Esophagus (tissue), 2 donors: Measurements from ENCODE around the gene PTCD1. TPM values are rescaled to one million over a fixed set of nuclear protein-coding genes. Genes with fewer than 3 reads are reported as not detected.

Experiments used
- H3K27ac ChIP-seq, 2 donors: one replicate each; pipeline ENCODE4 v1.5.1; 2013; ENCODE audit warnings: low read depth in 2 of 2, mild to moderate bottlenecking in 2 of 2, inconsistent platforms in 1 of 2, low read length in 1 of 2, moderate library complexity in 1 of 2
- H3K27me3 ChIP-seq, 2 donors: one replicate each; pipeline ENCODE4 v1.6.1; 2013; ENCODE audit warnings: low read length in 2 of 2, control low read depth in 1 of 2, mild to moderate bottlenecking in 1 of 2; ENCODE audit not compliant: insufficient read depth in 2 of 2, control insufficient read depth in 1 of 2
- H3K36me3 ChIP-seq, 2 donors: one replicate each; pipeline ENCODE4 v1.6.1; 2013; ENCODE audit warnings: low read length in 1 of 2; ENCODE audit not compliant: control insufficient read depth in 2 of 2, insufficient read depth in 2 of 2
- H3K4me1 ChIP-seq, 2 donors: one replicate each; pipeline ENCODE4 v1.6.1; 2013; ENCODE audit warnings: low read length in 1 of 2; ENCODE audit not compliant: control insufficient read depth in 2 of 2, insufficient read depth in 2 of 2
- H3K4me3 ChIP-seq, 2 donors: one replicate each; pipeline ENCODE4 v1.5.1; 2013; ENCODE audit warnings: low read length in 2 of 2, mild to moderate bottlenecking in 2 of 2, low read depth in 1 of 2, moderate library complexity in 1 of 2
- H3K9me3 ChIP-seq, 2 donors: one replicate each; pipeline ENCODE4 v1.6.1; 2013; ENCODE audit warnings: mild to moderate bottlenecking in 2 of 2, low read depth in 1 of 2, low read length in 1 of 2, moderate library complexity in 1 of 2; ENCODE audit not compliant: control insufficient read depth in 2 of 2, insufficient read depth in 1 of 2
- WGBS, 2 donors: extraction: QIAGEN DNeasy Blood & Tissue Kit; methylation state at CpG; one replicate each; pipeline ENCODE4 v1.1.7; 2013; 5-methylcytosine and 5-hydroxymethylcytosine counted together
- polyA plus RNA-seq, 2 donors: library from polyadenylated mRNA; stranded (reverse); fragments of 200-250 nt; gene quantifications; one replicate each; pipeline ENCODE4 v1.2.3, GENCODE V29; 2013
- donor health status: healthy with polysubstance abuse.
- donor health status: Bipolar disorder and iron deficiency.

Gene PTCD1
- polyA plus RNA-seq = 1 to 10 TPM; 3.2 to 3.6 TPM

GRCh38 chr7:99438573-99439480, at the start of gene PTCD1, which contains the start of gene CPSF4:
Gene PTCD1 (minus strand): TSS chr7:99438798. CDS start chr7:99435242, 3,556 bp downstream.
Gene CPSF4 (plus strand): TSS chr7:99438943. CDS start chr7:99439083, 140 bp downstream.
- WGBS, 2 donors = 1% methylated on average over 82 to 89 of the region's 89 CpGs
- H3K9me3 ChIP-seq = no peaks in the 10 kb centered on the region
- peak within 1 kb of the TSS; percentile 85 to 86 for H3K27ac ChIP-seq
- H3K4me1 ChIP-seq = peaks cover 5 to 18% of the 10 kb centered on the region in 2 donors
- no peaks in the 10 kb centered on the region for H3K27me3 ChIP-seq
- H3K4me3 ChIP-seq = peak within 1 kb of the TSS; percentile 90 to 98
- H3K36me3 ChIP-seq = peaks cover 3 to 5% of the 10 kb centered on the region in 2 donors

- H3K36me3 ChIP-seq = peaks cover 2 to 3% of the 10 kb centered on the region in 2 donors
- H3K4me1 ChIP-seq = no peaks in the 10 kb centered on the region
- no peak overlapping the region for H3K27ac ChIP-seq
- no peaks in the 10 kb centered on the region for H3K27me3 ChIP-seq
- no peak overlapping the region for H3K4me3 ChIP-seq
- WGBS, 2 donors = 54 to 75% methylated on average over 5 of the region's 5 CpGs
- H3K9me3 ChIP-seq = no peaks in the 10 kb centered on the region
These were observed 46.5 kb upstream of the PTCD1 start for GRCh38 chr7:99485094-99485493.

- WGBS, 2 donors = 69 to 78% methylated on average over 15 of the region's 15 CpGs
- H3K4me1 ChIP-seq = no peaks in the 10 kb centered on the region
- no peaks in the 10 kb centered on the region for H3K27me3 ChIP-seq
- no peak overlapping the region for H3K4me3 ChIP-seq
- no peaks in the 10 kb centered on the region for H3K9me3 ChIP-seq
- H3K27ac ChIP-seq = no peak overlapping the region
- H3K36me3 ChIP-seq = peaks cover 0 to 10% of the 10 kb centered on the region in 2 donors
These were observed 40.2 kb upstream of the PTCD1 start for GRCh38 chr7:99478464-99479440.

- 74 to 79% methylated on average over 5 of the region's 5 CpGs for WGBS, 2 donors
- Histone ChIP-seq H3K9me3 (no peaks in the 10 kb centered on the region), H3K4me3 (no peak overlapping the region), H3K36me3 (peaks cover 0 to 10% of the 10 kb centered on the region in 2 donors), H3K27me3 (no peaks in the 10 kb centered on the region), H3K4me1 (peaks cover 0 to 3% of the 10 kb centered on the region in 2 donors), H3K27ac (no peak overlapping the region)
These were observed 37.5 kb upstream of the PTCD1 start for GRCh38 chr7:99476107-99476506.

- Histone ChIP-seq H3K27ac (peak overlapping the region; percentile 74 to 85), H3K4me3 (peak overlapping the region; percentile 78 to 87), H3K27me3 (no peaks in the 10 kb centered on the region), H3K36me3 (peaks cover 0 to 4% of the 10 kb centered on the region in 2 donors), H3K4me1 (peaks cover 0 to 5% of the 10 kb centered on the region in 2 donors), H3K9me3 (no peaks in the 10 kb centered on the region)
- WGBS, 2 donors = 1 to 2% methylated on average over 7 of the region's 7 CpGs
These were observed 34.7 kb upstream of the PTCD1 start for GRCh38 chr7:99473315-99473596.

GRCh38 chr7:99472561-99473314, 34.1 kb upstream of the PTCD1 start, which contains the start of gene ZNF789:
Gene ZNF789 (plus strand): TSS chr7:99472890. CDS start chr7:99476457, 3,567 bp downstream.
- peaks cover 0 to 4% of the 10 kb centered on the region in 2 donors for H3K36me3 ChIP-seq
- peak within 1 kb of the TSS; percentile 74 to 87 for H3K27ac ChIP-seq
- H3K27me3 ChIP-seq = no peaks in the 10 kb centered on the region
- peak within 1 kb of the TSS; percentile 78 to 87 for H3K4me3 ChIP-seq
- H3K4me1 ChIP-seq = peaks cover 0 to 5% of the 10 kb centered on the region in 2 donors
- WGBS, 2 donors = 0% methylated on average over 55 to 56 of the region's 56 CpGs
- H3K9me3 ChIP-seq = no peaks in the 10 kb centered on the region

GRCh38 chr7:99469381-99470065, 30.9 kb upstream of the PTCD1 start:
- Histone ChIP-seq H3K4me1 (peaks cover 0 to 5% of the 10 kb centered on the region in 2 donors), H3K9me3 (no peaks in the 10 kb centered on the region), H3K36me3 (no peaks in the 10 kb centered on the region), H3K27ac (no peak overlapping the region), H3K27me3 (no peaks in the 10 kb centered on the region), H3K4me3 (no peak overlapping the region)
- WGBS, 2 donors = 36 to 45% methylated on average over 23 of the region's 23 CpGs

- H3K36me3 ChIP-seq = peaks cover 0 to 3% of the 10 kb centered on the region in 2 donors
- peaks cover 0 to 3% of the 10 kb centered on the region in 2 donors for H3K4me1 ChIP-seq
- 87 to 88% methylated on average over 29 of the region's 29 CpGs for WGBS, 2 donors
- no peaks in the 10 kb centered on the region for H3K27me3 ChIP-seq
- no peaks in the 10 kb centered on the region for H3K9me3 ChIP-seq
- H3K4me3 ChIP-seq = no peak overlapping the region
- H3K27ac ChIP-seq = no peak overlapping the region
These were observed 29.8 kb upstream of the PTCD1 start for GRCh38 chr7:99468336-99468918.
